Measurements from ENCODE around the gene MICALL1.
"Not testable (repeated sequence)": the region's sequence is repeated elsewhere in the genome, so short reads cannot be mapped to it uniquely, and the experiment has no call there.

Gene MICALL1

DNA sequence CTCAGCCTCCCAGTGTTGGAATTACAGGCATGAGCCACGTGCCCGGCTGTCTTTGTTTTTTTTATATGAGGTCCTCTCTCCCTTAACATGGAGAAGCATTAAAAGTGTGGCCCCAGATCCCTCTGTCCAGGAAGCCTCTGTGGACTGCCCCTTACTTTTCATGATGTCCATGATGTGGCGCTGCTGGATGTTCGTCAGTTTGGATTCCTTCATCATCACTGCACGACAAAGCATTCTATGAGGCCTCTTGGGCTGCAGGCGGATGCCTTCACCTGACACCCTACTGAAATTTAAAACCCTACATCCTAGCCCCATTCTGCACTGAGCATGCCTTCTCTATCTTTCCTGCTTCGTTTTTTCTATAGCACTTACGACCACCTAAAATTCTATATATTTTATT is 45.2 kb downstream of the MICALL1 start:
- FAIRE-seq (no peak), DNase-seq (ENCODE audit: insufficient read length, low spot score) (no peak)
- TF ChIP-seq POLR2A (IDR thresholded peaks at IDR 0.05; ENCODE audit: low read depth, low read length) (no peak), SPI1 (IDR thresholded peaks at IDR 0.05; ENCODE audit: low read depth, low read length) (no peak), POU2F2 (IDR thresholded peaks at IDR 0.05; ENCODE audit: low read depth, low read length) (no peak), PAX5 (IDR thresholded peaks at IDR 0.05; ENCODE audit: insufficient read depth, low read length, severe bottlenecking) (no peak), TAF1 (IDR thresholded peaks at IDR 0.05; ENCODE audit: low read depth, low read length) (no peak), POLR2AphosphoS5 (IDR thresholded peaks at IDR 0.05; ENCODE audit: low read depth, low read length) (no peak)

- not testable (repeated sequence) for FAIRE-seq; DNase-seq (ENCODE audit: insufficient read length, low spot score)
These were observed 46.5 kb downstream of the MICALL1 start for GRCh38 chr22:37952629-37953028.

DNA sequence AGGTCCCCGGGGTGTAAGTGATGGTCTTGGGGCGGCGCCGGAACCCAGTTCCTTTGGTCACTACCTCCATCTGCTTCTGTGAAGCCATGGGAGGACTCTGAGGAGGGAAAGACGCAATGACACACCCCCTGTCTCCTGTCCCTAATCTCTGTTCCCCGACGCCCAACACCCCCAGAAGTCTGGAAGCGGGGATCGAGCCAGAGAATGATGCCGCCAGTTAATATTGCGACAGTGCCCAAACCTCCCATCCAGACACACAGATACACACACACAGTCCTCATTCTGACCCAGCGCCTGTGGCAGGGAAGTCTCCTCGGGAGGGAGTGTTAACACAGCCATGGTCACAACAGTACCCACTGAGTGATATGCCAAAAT is 47.0 kb downstream of the MICALL1 start:
- DNase-seq (ENCODE audit: insufficient read length, low spot score) (no peak), FAIRE-seq (no peak)
- TF ChIP-seq POLR2AphosphoS5 (IDR thresholded peaks at IDR 0.05; ENCODE audit: low read depth, low read length): no peak
- TF ChIP-seq SPI1 (IDR thresholded peaks at IDR 0.05; ENCODE audit: low read depth, low read length): no peak
- no peak for TF ChIP-seq POU2F2 (IDR thresholded peaks at IDR 0.05; ENCODE audit: low read depth, low read length)
- TF ChIP-seq PAX5 (IDR thresholded peaks at IDR 0.05; ENCODE audit: insufficient read depth, low read length, severe bottlenecking): no peak
- no peak for TF ChIP-seq POLR2A (IDR thresholded peaks at IDR 0.05; ENCODE audit: low read depth, low read length)
- TF ChIP-seq TAF1 (IDR thresholded peaks at IDR 0.05; ENCODE audit: low read depth, low read length): no peak

GRCh38 chr22:37953437-37954179 is 47.5 kb downstream of the MICALL1 start, which contains the start of the genes C22orf23 and POLR2F:
TSS of gene C22orf23 (minus strand) at chr22:37953601. CDS start at chr22:37953149, 452 bp downstream.
TSS of gene POLR2F (plus strand) at chr22:37953699. CDS start at chr22:37953788, 89 bp downstream.
- DNase-seq (ENCODE audit: insufficient read length, low spot score): peak; percentile 98
- TF ChIP-seq PAX5 (IDR thresholded peaks at IDR 0.05; ENCODE audit: insufficient read depth, low read length, severe bottlenecking) (no peak), POLR2AphosphoS5 (IDR thresholded peaks at IDR 0.05; ENCODE audit: low read depth, low read length) (peak; percentile 80), POU2F2 (IDR thresholded peaks at IDR 0.05; ENCODE audit: low read depth, low read length) (no peak), TAF1 (IDR thresholded peaks at IDR 0.05; ENCODE audit: low read depth, low read length) (peak; percentile 61; the same call in 1 of the 2 replicates), POLR2A (IDR thresholded peaks at IDR 0.05; ENCODE audit: low read depth, low read length) (peak; percentile 80), SPI1 (IDR thresholded peaks at IDR 0.05; ENCODE audit: low read depth, low read length) (no peak)
- peak; percentile 100 for FAIRE-seq

DNA sequence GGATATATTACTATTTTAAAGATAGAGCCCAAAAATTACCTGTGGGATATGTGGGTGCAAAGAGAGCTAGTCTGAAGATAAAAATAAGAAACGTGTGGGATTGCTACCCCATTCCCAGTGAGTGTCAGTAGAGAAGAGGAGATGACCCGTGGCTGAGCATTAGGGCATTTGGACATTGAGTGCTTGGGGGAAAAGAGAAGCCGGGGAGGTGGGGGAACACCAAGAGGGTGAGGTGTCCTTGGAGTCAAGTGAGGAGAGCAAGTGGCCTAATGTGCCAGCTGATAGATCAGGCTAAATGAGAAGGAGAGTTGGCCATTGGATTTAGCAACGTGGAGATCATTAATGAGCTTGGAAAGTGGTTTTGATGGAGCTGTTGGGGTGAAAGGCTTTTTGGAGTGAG is 48.6 kb downstream of the MICALL1 start:
- TF ChIP-seq PAX5 (IDR thresholded peaks at IDR 0.05; ENCODE audit: insufficient read depth, low read length, severe bottlenecking) (no peak), SPI1 (IDR thresholded peaks at IDR 0.05; ENCODE audit: low read depth, low read length) (no peak), POU2F2 (IDR thresholded peaks at IDR 0.05; ENCODE audit: low read depth, low read length) (no peak), TAF1 (IDR thresholded peaks at IDR 0.05; ENCODE audit: low read depth, low read length) (no peak), POLR2AphosphoS5 (IDR thresholded peaks at IDR 0.05; ENCODE audit: low read depth, low read length) (no peak), POLR2A (IDR thresholded peaks at IDR 0.05; ENCODE audit: low read depth, low read length) (no peak)
- DNase-seq (ENCODE audit: insufficient read length, low spot score): no peak
- no peak for FAIRE-seq

GRCh38 chr22:37955825-37956397 is 49.8 kb downstream of the MICALL1 start:
- DNase-seq (ENCODE audit: insufficient read length, low spot score); FAIRE-seq: not testable (repeated sequence)

DNA sequence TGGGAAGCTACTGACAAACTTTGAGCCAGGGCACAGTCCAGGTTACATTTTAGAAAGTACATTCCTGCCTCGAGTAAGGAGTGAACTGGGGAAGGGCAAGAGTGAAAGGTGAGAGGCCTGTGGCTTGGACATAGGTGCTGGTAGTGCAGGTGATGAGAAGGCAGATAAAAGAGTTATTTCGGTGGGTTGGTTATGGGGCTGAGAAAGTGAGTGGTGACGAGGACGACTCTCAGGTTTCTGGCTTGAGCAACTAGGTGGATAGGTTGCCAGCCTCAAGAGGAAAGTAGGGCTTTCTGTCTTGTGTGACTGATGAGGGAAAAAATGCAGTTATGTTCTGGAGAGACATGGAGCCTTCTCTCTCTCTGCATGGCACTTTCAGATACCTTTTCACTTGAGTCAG is 51.1 kb downstream of the MICALL1 start:
- FAIRE-seq (no peak), DNase-seq (ENCODE audit: insufficient read length, low spot score) (no peak)
- TF ChIP-seq SPI1 (IDR thresholded peaks at IDR 0.05; ENCODE audit: low read depth, low read length): no peak
- no peak for TF ChIP-seq POLR2AphosphoS5 (IDR thresholded peaks at IDR 0.05; ENCODE audit: low read depth, low read length)

- no peak for TF ChIP-seq TAF1 (IDR thresholded peaks at IDR 0.05; ENCODE audit: low read depth, low read length)
- no peak for TF ChIP-seq POU2F2 (IDR thresholded peaks at IDR 0.05; ENCODE audit: low read depth, low read length)
- no peak for TF ChIP-seq POLR2AphosphoS5 (IDR thresholded peaks at IDR 0.05; ENCODE audit: low read depth, low read length)
- TF ChIP-seq SPI1 (IDR thresholded peaks at IDR 0.05; ENCODE audit: low read depth, low read length): no peak
- TF ChIP-seq PAX5 (IDR thresholded peaks at IDR 0.05; ENCODE audit: insufficient read depth, low read length, severe bottlenecking): no peak
- TF ChIP-seq POLR2A (IDR thresholded peaks at IDR 0.05; ENCODE audit: low read depth, low read length): no peak
- no peak for DNase-seq (ENCODE audit: insufficient read length, low spot score)
- no peak for FAIRE-seq
These were observed 53.2 kb downstream of the MICALL1 start for GRCh38 chr22:37959231-37959825.

DNA sequence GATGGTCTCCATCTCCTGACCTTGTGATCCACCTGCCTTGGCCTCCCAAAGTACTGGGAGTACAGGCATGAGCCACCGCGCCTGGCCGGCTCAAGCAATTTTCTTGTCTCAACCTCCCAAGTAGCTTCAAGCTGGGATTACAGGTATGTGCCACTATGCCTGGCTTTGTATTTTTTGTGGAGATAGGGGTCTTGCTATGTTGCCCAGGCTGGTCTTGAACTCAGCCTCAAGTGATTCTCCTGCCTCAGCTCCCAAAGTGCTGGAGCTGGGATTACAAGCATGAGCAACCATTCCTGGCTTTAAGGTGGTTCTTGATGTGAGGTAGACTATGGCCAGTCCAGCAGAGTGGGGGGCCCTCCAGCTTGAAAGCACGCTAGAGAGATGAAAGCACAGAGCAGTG is 55.0 kb downstream of the MICALL1 start:
- no peak for TF ChIP-seq PAX5 (IDR thresholded peaks at IDR 0.05; ENCODE audit: insufficient read depth, low read length, severe bottlenecking)
- no peak for TF ChIP-seq TAF1 (IDR thresholded peaks at IDR 0.05; ENCODE audit: low read depth, low read length)
- TF ChIP-seq POLR2A (IDR thresholded peaks at IDR 0.05; ENCODE audit: low read depth, low read length): no peak
- TF ChIP-seq SPI1 (IDR thresholded peaks at IDR 0.05; ENCODE audit: low read depth, low read length): no peak
- no peak for TF ChIP-seq POU2F2 (IDR thresholded peaks at IDR 0.05; ENCODE audit: low read depth, low read length)
- TF ChIP-seq POLR2AphosphoS5 (IDR thresholded peaks at IDR 0.05; ENCODE audit: low read depth, low read length): no peak
- no peak for DNase-seq (ENCODE audit: insufficient read length, low spot score)
- no peak for FAIRE-seq
